ENCODE measurements around the gene GKN2. TPM values are rescaled to one million over a fixed set of nuclear protein-coding genes. Genes with fewer than 3 reads are reported as not detected.
"Not testable (repeated sequence)": the region's sequence is repeated elsewhere in the genome, so short reads cannot be mapped to it uniquely, and the experiment has no call there.

The GKN2 gene
- polyA plus RNA-seq, 1 of the 3 experiments (the other 2 are of a cell fraction): not detected

DNA sequence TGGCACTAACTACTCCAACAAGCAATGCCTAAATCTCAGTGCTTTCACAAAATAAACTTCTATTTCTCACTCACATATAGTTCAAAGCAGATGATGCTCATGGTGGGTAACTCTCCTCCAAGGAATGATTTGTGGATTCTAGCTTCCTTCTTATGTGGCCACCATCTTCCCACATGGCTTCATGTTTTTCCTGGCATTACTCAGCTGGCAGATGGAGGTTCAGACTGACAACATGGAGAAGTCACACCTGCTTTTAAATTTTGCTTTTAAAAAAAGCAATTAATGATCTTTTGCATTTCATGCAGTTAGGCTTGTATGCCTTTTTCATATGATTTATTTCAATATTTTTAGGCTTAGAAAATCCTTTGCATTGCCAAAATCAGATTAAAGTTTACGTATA, 6.3 kb upstream of the GKN2 start:
- ChIA-PET CTCF (interaction anchor here (1.3 to 1.4 kb wide), 2 partner anchors 15 to 348 kb away, joined by 4 to 12 read pairs; no protein-coding TSS in a partner anchor), POLR2A (no interaction called here)
- Histone ChIP-seq H3K4me1 (ENCODE audit: control insufficient read depth in 1 of 2, insufficient read depth in 2 of 2, low read depth in 1 of 2, low read length in 1 of 2) (no peaks in the 10 kb centered on the region), H4K20me1 (ENCODE audit: insufficient read depth) (no peaks in the 10 kb centered on the region), H3K9me3 (no peaks in the 10 kb centered on the region), H3F3A (replicated peaks; ENCODE audit: insufficient read depth) (no peaks in the 10 kb centered on the region), H3K9me2 (no peaks in the 10 kb centered on the region), H3K79me2 (ENCODE audit: insufficient read depth) (no peaks in the 10 kb centered on the region), H3K4me2 (no peak overlapping the region), H2AFZ (ENCODE audit: low read depth) (0 out of 2 replicates have a peak overlapping the region, but pooled peaks have one; percentile 9), H3K9ac (no peak overlapping the region), H3K27me3 (ENCODE audit: insufficient read depth) (no peaks in the 10 kb centered on the region), H3K36me3 (replicated peaks in 1 of 2; ENCODE audit: control insufficient read depth in 1 of 2, insufficient read depth in 2 of 2, low read length in 1 of 2) (no peaks in the 10 kb centered on the region), H3K4me3 (ENCODE audit: low read depth in 2 of 2, low read length in 1 of 2) (no peak overlapping the region), H3K27ac (ENCODE audit: low read depth in 2 of 2, low read length in 1 of 2) (no peak overlapping the region)
- WGBS (ENCODE audit: low lambda C conversion rate): 92% methylated on average over 1 of the region's 1 CpG
- no peak for TF ChIP-seq MXI1 (IDR thresholded peaks at IDR 0.05; ENCODE audit: low read depth, low read length)
- TF ChIP-seq NRF1 (IDR thresholded peaks at IDR 0.05; ENCODE audit: low read depth, low read length): no peak
- TF ChIP-seq POLR2AphosphoS5 (IDR thresholded peaks at IDR 0.05; ENCODE audit: low read depth, low read length): no peak
- no peak for TF ChIP-seq YY1 (IDR thresholded peaks at IDR 0.05; ENCODE audit: low read depth)
- DNase-seq: no peak

DNA sequence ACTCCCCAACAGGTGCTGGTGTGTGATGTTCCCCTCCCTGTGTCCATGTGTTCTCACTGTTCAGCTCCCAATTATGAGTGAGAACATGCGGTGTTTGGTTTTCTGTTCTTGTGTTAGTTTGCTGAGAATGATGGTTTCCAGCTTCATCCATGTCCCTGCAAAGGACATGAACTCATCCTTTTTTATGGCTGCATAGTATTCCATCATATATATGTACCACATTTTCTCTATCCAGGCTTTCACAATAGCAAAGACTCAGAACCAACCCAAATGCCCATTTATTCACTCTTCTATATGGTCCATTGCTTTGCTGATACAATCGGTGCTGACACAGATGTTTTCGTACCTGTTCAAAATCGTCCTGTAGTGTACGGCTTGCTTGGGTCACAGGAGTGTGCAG, 2.7 kb upstream of the GKN2 start:
- CTCF ChIA-PET: interaction anchor here (1.3 kb wide), 1 partner anchor 13 kb away, joined by 3 read pairs; no protein-coding TSS in a partner anchor
- POLR2A ChIA-PET: not testable (repeated sequence)

DNA sequence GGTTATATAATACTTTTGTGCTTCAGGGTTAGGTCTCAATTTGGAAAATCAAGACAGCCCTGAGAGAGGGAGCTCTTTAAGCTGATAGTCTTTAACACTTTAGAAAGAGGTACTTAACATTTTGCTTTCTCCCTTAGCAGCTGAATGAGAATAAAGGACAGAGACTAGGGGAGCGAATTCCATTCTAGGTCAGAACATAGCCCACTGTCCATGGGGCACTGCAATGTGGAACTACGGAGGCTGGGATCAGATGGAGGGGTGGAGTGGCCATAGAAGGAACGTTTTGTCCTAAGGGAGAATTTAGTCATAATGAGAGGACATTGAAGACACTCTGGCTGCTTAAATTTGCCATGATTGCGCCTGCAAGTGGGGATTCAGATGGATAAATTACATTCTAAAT, 794 bp downstream of the GKN2 start:
- H3K27ac ChIP-seq (ENCODE audit: low read depth in 2 of 2, low read length in 1 of 2): no peak overlapping the region
- no peaks in the 10 kb centered on the region for H4K20me1 ChIP-seq (ENCODE audit: insufficient read depth)
- H3K4me1 ChIP-seq (ENCODE audit: control insufficient read depth in 1 of 2, insufficient read depth in 2 of 2, low read depth in 1 of 2, low read length in 1 of 2): no peaks in the 10 kb centered on the region
- H3K27me3 ChIP-seq (ENCODE audit: insufficient read depth): no peaks in the 10 kb centered on the region
- no peaks in the 10 kb centered on the region for H3K9me2 ChIP-seq
- no peaks in the 10 kb centered on the region for H3K9me3 ChIP-seq
- 79% methylated on average over 4 of the region's 4 CpGs for WGBS (ENCODE audit: low lambda C conversion rate)
- no peak for DNase-seq
- no peaks in the 10 kb centered on the region for H3F3A ChIP-seq (replicated peaks; ENCODE audit: insufficient read depth)
- ChIA-PET CTCF (interaction anchor here (0.9 to 3.8 kb wide), 3 partner anchors 8 to 200 kb away, joined by 3 to 19 read pairs (median 6); no protein-coding TSS in a partner anchor), POLR2A (interaction anchor here (0.6 kb wide), 1 partner anchor 335 kb away, joined by 5 read pairs; no protein-coding TSS in a partner anchor)
- no peak overlapping the region for H3K9ac ChIP-seq
- no peak overlapping the region for H2AFZ ChIP-seq (ENCODE audit: low read depth)
- H3K79me2 ChIP-seq (ENCODE audit: insufficient read depth): no peaks in the 10 kb centered on the region
- no peak overlapping the region for H3K4me3 ChIP-seq (ENCODE audit: low read depth in 2 of 2, low read length in 1 of 2)
- no peak for TF ChIP-seq TAF1 (IDR thresholded peaks at IDR 0.05; ENCODE audit: borderline replicate concordance, low read depth, low read length)
- TF ChIP-seq, protein P1, sequence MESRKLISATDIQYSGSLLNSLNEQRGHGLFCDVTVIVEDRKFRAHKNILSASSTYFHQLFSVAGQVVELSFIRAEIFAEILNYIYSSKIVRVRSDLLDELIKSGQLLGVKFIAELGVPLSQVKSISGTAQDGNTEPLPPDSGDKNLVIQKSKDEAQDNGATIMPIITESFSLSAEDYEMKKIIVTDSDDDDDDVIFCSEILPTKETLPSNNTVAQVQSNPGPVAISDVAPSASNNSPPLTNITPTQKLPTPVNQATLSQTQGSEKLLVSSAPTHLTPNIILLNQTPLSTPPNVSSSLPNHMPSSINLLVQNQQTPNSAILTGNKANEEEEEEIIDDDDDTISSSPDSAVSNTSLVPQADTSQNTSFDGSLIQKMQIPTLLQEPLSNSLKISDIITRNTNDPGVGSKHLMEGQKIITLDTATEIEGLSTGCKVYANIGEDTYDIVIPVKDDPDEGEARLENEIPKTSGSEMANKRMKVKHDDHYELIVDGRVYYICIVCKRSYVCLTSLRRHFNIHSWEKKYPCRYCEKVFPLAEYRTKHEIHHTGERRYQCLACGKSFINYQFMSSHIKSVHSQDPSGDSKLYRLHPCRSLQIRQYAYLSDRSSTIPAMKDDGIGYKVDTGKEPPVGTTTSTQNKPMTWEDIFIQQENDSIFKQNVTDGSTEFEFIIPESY (IDR thresholded peaks at IDR 0.05; ENCODE audit: borderline replicate concordance, low read depth): no peak
- no peak for TF ChIP-seq EZH2phosphoT487 (IDR thresholded peaks at IDR 0.05; ENCODE audit: borderline replicate concordance, low read depth)
- TF ChIP-seq RCOR1 (IDR thresholded peaks at IDR 0.05; ENCODE audit: low read length): no peak
- TF ChIP-seq SIN3A (IDR thresholded peaks at IDR 0.05; ENCODE audit: borderline replicate concordance, low read depth, low read length): no peak
- no peak for TF ChIP-seq FOXJ3 (CRISPR knock-in tag; IDR thresholded peaks at IDR 0.05)
- TF ChIP-seq RAD21 (IDR thresholded peaks at IDR 0.05; ENCODE audit: low read length): no peak
- no peak for TF ChIP-seq SMC3 (IDR thresholded peaks at IDR 0.05; ENCODE audit: low read depth, low read length)
- no peak for TF ChIP-seq YY1 (IDR thresholded peaks at IDR 0.05; ENCODE audit: low read depth)
- TF ChIP-seq ELF1 (IDR thresholded peaks at IDR 0.05): no peak
- no peak for TF ChIP-seq RFX5 (IDR thresholded peaks at IDR 0.05; ENCODE audit: low read length)
- TF ChIP-seq, protein P2, sequence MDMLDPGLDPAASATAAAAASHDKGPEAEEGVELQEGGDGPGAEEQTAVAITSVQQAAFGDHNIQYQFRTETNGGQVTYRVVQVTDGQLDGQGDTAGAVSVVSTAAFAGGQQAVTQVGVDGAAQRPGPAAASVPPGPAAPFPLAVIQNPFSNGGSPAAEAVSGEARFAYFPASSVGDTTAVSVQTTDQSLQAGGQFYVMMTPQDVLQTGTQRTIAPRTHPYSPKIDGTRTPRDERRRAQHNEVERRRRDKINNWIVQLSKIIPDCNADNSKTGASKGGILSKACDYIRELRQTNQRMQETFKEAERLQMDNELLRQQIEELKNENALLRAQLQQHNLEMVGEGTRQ (IDR thresholded peaks at IDR 0.05; ENCODE audit: borderline replicate concordance, low read depth, low read length): no peak
- TF ChIP-seq GATA2 (CRISPR knock-in tag; IDR thresholded peaks at IDR 0.05): no peak
- TF ChIP-seq JUND (IDR thresholded peaks at IDR 0.05): no peak
- TF ChIP-seq FOXM1 (IDR thresholded peaks at IDR 0.05; ENCODE audit: low read depth): no peak
- no peak for TF ChIP-seq TCF12 (IDR thresholded peaks at IDR 0.05)
- H3K36me3 ChIP-seq (replicated peaks in 1 of 2; ENCODE audit: control insufficient read depth in 1 of 2, insufficient read depth in 2 of 2, low read length in 1 of 2): no peaks in the 10 kb centered on the region
- H3K4me2 ChIP-seq: no peak overlapping the region

More for the DNA sequence above, 2.7 kb upstream of the GKN2 start:
- H3K9me3 ChIP-seq; H3F3A ChIP-seq (replicated peaks; ENCODE audit: insufficient read depth); H3K4me1 ChIP-seq (ENCODE audit: control insufficient read depth in 1 of 2, insufficient read depth in 2 of 2, low read depth in 1 of 2, low read length in 1 of 2); H3K4me3 ChIP-seq (ENCODE audit: low read depth in 2 of 2, low read length in 1 of 2); H3K27me3 ChIP-seq (ENCODE audit: insufficient read depth); DNase-seq; H4K20me1 ChIP-seq (ENCODE audit: insufficient read depth); H3K9ac ChIP-seq; H3K9me2 ChIP-seq; H3K79me2 ChIP-seq (ENCODE audit: insufficient read depth); H3K27ac ChIP-seq (ENCODE audit: low read depth in 2 of 2, low read length in 1 of 2); H3K36me3 ChIP-seq (replicated peaks in 1 of 2; ENCODE audit: control insufficient read depth in 1 of 2, insufficient read depth in 2 of 2, low read length in 1 of 2); H3K4me2 ChIP-seq; H2AFZ ChIP-seq (ENCODE audit: low read depth): not testable (repeated sequence)
- WGBS (ENCODE audit: low lambda C conversion rate): 97% methylated on average over 5 of the region's 5 CpGs
